Bronchial epithelial cell (primary cell): ENCODE results near the gene MPND. TPM values are rescaled to one million over a fixed set of nuclear protein-coding genes. Genes with fewer than 3 reads are reported as not detected.

Experiments used
- DNase-seq: peaks from one replicate; pipeline ENCODE4 v3.0.0-alpha.2; 2010; ENCODE audit warnings: low read depth
- FAIRE-seq: peaks from 2 replicates; lab custom pipeline; 2011; peaks lifted over from hg19 to GRCh38; lab: Jason Lieb, UNC
- H3K27me3 ChIP-seq: 2 replicates; pipeline ENCODE4 v1.5.1; 2011; ENCODE audit warnings: low read length; ENCODE audit not compliant: control insufficient read depth, insufficient read depth
- H3K36me3 ChIP-seq: 2 replicates; pipeline ENCODE4 v1.5.1; 2011; ENCODE audit warnings: low read length; ENCODE audit not compliant: control insufficient read depth, insufficient read depth
- H3K4me3 ChIP-seq: 2 replicates; pipeline ENCODE4 v1.5.1; 2011; ENCODE audit warnings: mild to moderate bottlenecking, low read depth, low read length, control low read depth
- CTCF ChIP-seq: IDR thresholded peaks from 2 replicates; pipeline ENCODE4 v1.5.1; 2011; ENCODE audit warnings: mild to moderate bottlenecking, moderate library complexity, low read length, control low read depth, inconsistent platforms; ENCODE audit not compliant: insufficient read depth, severe bottlenecking
- total RNA-seq: library from RNA; depleted of rRNA; stranded (reverse); fragments of >200 nt; gene quantifications from 2 replicates; pipeline ENCODE4 v1.2.1, GENCODE V29; 2014

The MPND gene
- total RNA-seq, 1 donor from 2014 or later = 3.7 TPM

GRCh38 chr19:4300589-4300988 is 42.8 kb upstream of the MPND start:
- H3K27me3 ChIP-seq = peaks cover 1% of the 10 kb centered on the region
- no peak for TF ChIP-seq CTCF
- no peak for DNase-seq
- H3K4me3 ChIP-seq = no peak overlapping the region
- no peak for FAIRE-seq
- H3K36me3 ChIP-seq = no peaks in the 10 kb centered on the region

GRCh38 chr19:4301590-4302242 is 41.6 kb upstream of the MPND start:
- Histone ChIP-seq H3K36me3 (no peaks in the 10 kb centered on the region), H3K27me3 (no peaks in the 10 kb centered on the region), H3K4me3 (no peak overlapping the region)
- FAIRE-seq (no peak), DNase-seq (no peak)
- TF ChIP-seq CTCF = no peak

GRCh38 chr19:4302243-4302640 is 41.1 kb upstream of the MPND start, which contains the start of gene TMIGD2:
TSS of gene TMIGD2 (minus strand) at chr19:4302389. CDS start at chr19:4302385, 4 bp downstream.
- no peak within 1 kb of the TSS for H3K4me3 ChIP-seq
- FAIRE-seq = no peak

GRCh38 chr19:4303819-4304537 is 39.4 kb upstream of the MPND start:
- TF ChIP-seq CTCF = no peak
- H3K36me3 ChIP-seq = no peaks in the 10 kb centered on the region
- FAIRE-seq = peak; percentile 23
- DNase-seq = no peak
- no peak overlapping the region for H3K4me3 ChIP-seq
- H3K27me3 ChIP-seq = no peaks in the 10 kb centered on the region

More at GRCh38 chr19:4302243-4302640, 41.1 kb upstream of the MPND start, which contains the start of gene TMIGD2:
- DNase-seq = no peak
- Histone ChIP-seq H3K27me3 (no peaks in the 10 kb centered on the region), H3K36me3 (no peaks in the 10 kb centered on the region)
- TF ChIP-seq CTCF = no peak

- no peak for FAIRE-seq
- H3K36me3 ChIP-seq = no peaks in the 10 kb centered on the region
- TF ChIP-seq CTCF = no peak
- no peak within 1 kb of the TSS for H3K4me3 ChIP-seq
- no peak for DNase-seq
- H3K27me3 ChIP-seq = no peaks in the 10 kb centered on the region
Measured at GRCh38 chr19:4304538-4305256, 38.7 kb upstream of the MPND start, which contains the start of gene FSD1. TSS of gene FSD1 (plus strand) at chr19:4304598. CDS start at chr19:4304747, 149 bp downstream.
